ENCODE data around the gene IMMP2L. TPM values are rescaled to one million over a fixed set of nuclear protein-coding genes. Genes with fewer than 3 reads are reported as not detected.

Gene IMMP2L
- total RNA-seq, 2 experiments from 2014 or later: 8.9 to 18.7 TPM

- H3K9me3 Mint-ChIP-seq: no peaks in the 10 kb centered on the region
- no peaks in the 10 kb centered on the region for H3K27me3 Mint-ChIP-seq
- ChIA-PET POLR2A (no interaction called here), CTCF (no interaction called here)
- no peaks in the 10 kb centered on the region for H3K27me3 ChIP-seq (ENCODE audit: control insufficient read depth in 1 of 2, insufficient read depth in 2 of 2, low read length in 2 of 2)
- no peak overlapping the region for H3K27ac ChIP-seq (ENCODE audit: low read depth in 1 of 2, low read length in 2 of 2)
- no peak overlapping the region for H3K27ac Mint-ChIP-seq
- no peaks in the 10 kb centered on the region for H3K36me3 ChIP-seq (ENCODE audit: insufficient read depth, low read length)
- ATAC-seq (ENCODE audit: poor library complexity): no peak
- no peak for DNase-seq
- TF ChIP-seq CTCF (IDR thresholded peaks at IDR 0.05): no peak
- H3K4me1 ChIP-seq (ENCODE audit: insufficient read depth, low read length): no peaks in the 10 kb centered on the region
- intact Hi-C loops (cut with DNase I, micrococcal nuclease): no loop called here
- H3K9me3 ChIP-seq (ENCODE audit: control insufficient read depth in 1 of 2, insufficient read depth in 1 of 2, low read length in 2 of 2): no peaks in the 10 kb centered on the region
- no peak overlapping the region for H3K4me3 Mint-ChIP-seq
- H3K36me3 Mint-ChIP-seq (ENCODE audit: low read depth): peaks cover 55% of the 10 kb centered on the region
- H3K4me3 ChIP-seq (ENCODE audit: low read length): no peak overlapping the region
- H3K4me1 Mint-ChIP-seq (ENCODE audit: low read depth): no peaks in the 10 kb centered on the region
Observed at GRCh38 chr7:111477462-111478225, 84.6 kb downstream of the IMMP2L start.

GRCh38 chr7:111476586-111477293 lies 85.6 kb downstream of the IMMP2L start:
- Mint-ChIP-seq H3K36me3 (ENCODE audit: low read depth) (peaks cover 58% of the 10 kb centered on the region), H3K27me3 (no peaks in the 10 kb centered on the region), H3K4me1 (ENCODE audit: low read depth) (no peaks in the 10 kb centered on the region), H3K9me3 (no peaks in the 10 kb centered on the region), H3K4me3 (no peak overlapping the region), H3K27ac (no peak overlapping the region)
- POLR2A ChIA-PET: no interaction called here
- Histone ChIP-seq H3K27me3 (ENCODE audit: control insufficient read depth in 1 of 2, insufficient read depth in 2 of 2, low read length in 2 of 2) (no peaks in the 10 kb centered on the region), H3K9me3 (ENCODE audit: control insufficient read depth in 1 of 2, insufficient read depth in 1 of 2, low read length in 2 of 2) (no peaks in the 10 kb centered on the region), H3K36me3 (ENCODE audit: insufficient read depth, low read length) (no peaks in the 10 kb centered on the region), H3K4me1 (ENCODE audit: insufficient read depth, low read length) (no peaks in the 10 kb centered on the region), H3K27ac (ENCODE audit: low read depth in 1 of 2, low read length in 2 of 2) (no peak overlapping the region), H3K4me3 (ENCODE audit: low read length) (no peak overlapping the region)
- DNase-seq: no peak
- CTCF ChIA-PET: no interaction called here
- no peak for TF ChIP-seq CTCF (IDR thresholded peaks at IDR 0.05)
- ATAC-seq (ENCODE audit: poor library complexity): no peak
- intact Hi-C loops (cut with DNase I, micrococcal nuclease): no loop called here

- no peak overlapping the region for H3K4me3 Mint-ChIP-seq
- Histone ChIP-seq H3K36me3 (ENCODE audit: insufficient read depth, low read length) (no peaks in the 10 kb centered on the region), H3K4me3 (ENCODE audit: low read length) (no peak overlapping the region), H3K27ac (ENCODE audit: low read depth in 1 of 2, low read length in 2 of 2) (no peak overlapping the region), H3K27me3 (ENCODE audit: control insufficient read depth in 1 of 2, insufficient read depth in 2 of 2, low read length in 2 of 2) (no peaks in the 10 kb centered on the region), H3K4me1 (ENCODE audit: insufficient read depth, low read length) (no peaks in the 10 kb centered on the region), H3K9me3 (ENCODE audit: control insufficient read depth in 1 of 2, insufficient read depth in 1 of 2, low read length in 2 of 2) (no peaks in the 10 kb centered on the region)
- H3K36me3 Mint-ChIP-seq (ENCODE audit: low read depth): peaks cover 58% of the 10 kb centered on the region
- POLR2A ChIA-PET: no interaction called here
- intact Hi-C loops (cut with DNase I, micrococcal nuclease): no loop called here
- ATAC-seq (ENCODE audit: poor library complexity) (no peak), DNase-seq (no peak)
- no peaks in the 10 kb centered on the region for H3K4me1 Mint-ChIP-seq (ENCODE audit: low read depth)
- peaks cover 3% of the 10 kb centered on the region for H3K9me3 Mint-ChIP-seq
- CTCF ChIA-PET: no interaction called here
- no peak overlapping the region for H3K27ac Mint-ChIP-seq
- TF ChIP-seq CTCF (IDR thresholded peaks at IDR 0.05): no peak
- H3K27me3 Mint-ChIP-seq: no peaks in the 10 kb centered on the region
Observed at GRCh38 chr7:111475959-111476358, 86.3 kb downstream of the IMMP2L start.
